GM12878 (cell line): Measurements from ENCODE around the gene HIF1AN. TPM values are rescaled to one million over a fixed set of nuclear protein-coding genes. Genes with fewer than 3 reads are reported as not detected.

Experiments
- ATAC-seq: fragments of 200-7000 bp; cut with Tn5 transposase; 3 replicates; pipeline ENCODE4 v1.9.1; 2020; ENCODE audit warnings: mild to moderate bottlenecking, moderate library complexity
- BruUV-seq: library from RNA; stranded (reverse); fragments of 400-500 nt; replicated peaks from 2 replicates; lab custom pipeline; 2021; lab: Mats Ljungman, UMichigan
- CTCF ChIA-PET: fragments of 300-600 bp; sonication (Branson Sonifier 250); formaldehyde crosslinking; extraction: SDS; loops from one replicate; lab custom pipeline; 2021; ENCODE audit warnings: inconsistent platforms; lab: Yijun Ruan, JAX
- POLR2A ChIA-PET: fragments of 350-600 bp; formaldehyde crosslinking; extraction: SDS; loops from one replicate; lab custom pipeline; 2021; ENCODE audit warnings: inconsistent platforms; lab: Charles Lee
- RAD21 ChIA-PET: fragments of 300-600 bp; sonication (Branson Sonifier 250); formaldehyde crosslinking; loops from one replicate; lab custom pipeline; 2023; ENCODE audit warnings: antibody characterized with exemption; ENCODE audit not compliant: unreplicated experiment; lab: Charles Lee
- SMC1A ChIA-PET: fragments of 300-600 bp; sonication (Branson Sonifier 250); formaldehyde crosslinking; loops from one replicate; lab custom pipeline; 2023; ENCODE audit not compliant: unreplicated experiment, uncharacterized antibody; lab: Charles Lee
- DNase-seq: peaks from one replicate; pipeline ENCODE4 v3.0.0-alpha.2; 2011; ENCODE audit warnings: low read depth, low spot score
- FAIRE-seq: peaks from 3 replicates; lab custom pipeline; 2011; peaks lifted over from hg19 to GRCh38; lab: Jason Lieb, UNC
- H2AFZ ChIP-seq: 2 replicates; pipeline ENCODE4 v1.6.0; 2011; ENCODE audit warnings: low read depth, low read length, control low read depth; ENCODE audit not compliant: control insufficient read depth
- H3K27ac ChIP-seq: 2 replicates; pipeline ENCODE4 v1.5.1; 2011; ENCODE audit warnings: control low read depth; ENCODE audit not compliant: control insufficient read depth, insufficient read depth
- H3K27me3 ChIP-seq, 2 experiments: replicated peaks in 1 of 2; 2 replicates each; pipeline versions ENCODE4 v1.6.0 to v1.6.1; 2011; ENCODE audit warnings: low read length in 1 of 2; ENCODE audit not compliant: control insufficient read depth in 2 of 2, insufficient read depth in 2 of 2
- H3K36me3 ChIP-seq, 2 experiments: 2 replicates each; pipeline ENCODE4 v1.5.1; 2011; ENCODE audit warnings: low read length in 1 of 2; ENCODE audit not compliant: control insufficient read depth in 2 of 2, insufficient read depth in 2 of 2
- H3K4me1 ChIP-seq: 2 replicates; pipeline ENCODE4 v1.6.1; 2011; ENCODE audit warnings: mild to moderate bottlenecking, low read length, moderate library complexity, mixed read lengths; ENCODE audit not compliant: control insufficient read depth, insufficient read depth
- H3K4me2 ChIP-seq: 2 replicates; pipeline ENCODE4 v1.6.0; 2011; ENCODE audit warnings: control low read depth; ENCODE audit not compliant: control insufficient read depth, insufficient read depth
- H3K4me3 ChIP-seq: fragments of 200-600 bp; sonication (generic); 2 replicates; pipeline ENCODE4 v1.5.1; 2016
- H3K79me2 ChIP-seq: 2 replicates; pipeline ENCODE4 v1.6.0; 2011; ENCODE audit warnings: low read length; ENCODE audit not compliant: control insufficient read depth, insufficient read depth
- H3K9ac ChIP-seq: 2 replicates; pipeline ENCODE4 v1.8.0; 2011; ENCODE audit warnings: low read length, control low read depth, mixed read lengths; ENCODE audit not compliant: control insufficient read depth, insufficient read depth
- H3K9me3 ChIP-seq: replicated peaks from 3 replicates; pipeline ENCODE4 v1.5.1; 2011; ENCODE audit warnings: mild to moderate bottlenecking, low read length; ENCODE audit not compliant: control insufficient read depth, insufficient read depth
- H4K20me1 ChIP-seq: 2 replicates; pipeline ENCODE4 v1.6.0; 2011; ENCODE audit not compliant: control insufficient read depth, insufficient read depth
- ASH2L ChIP-seq: fragments of 300-600, 200-600 bp; sonication (generic); IDR thresholded peaks from 2 replicates; pipeline ENCODE4 v1.6.1; 2017; ENCODE audit warnings: low read depth, mild to moderate bottlenecking, borderline replicate concordance
- BACH1 ChIP-seq: fragments of 450-650 bp; IDR thresholded peaks from 2 replicates; pipeline ENCODE4 v1.6.1; 2017; ENCODE audit warnings: mild to moderate bottlenecking, borderline replicate concordance
- BCL3 ChIP-seq: IDR thresholded peaks from 2 replicates; pipeline ENCODE4 v1.6.1; 2011; ENCODE audit warnings: borderline replicate concordance, low read depth, mild to moderate bottlenecking, moderate library complexity, low read length; ENCODE audit not compliant: insufficient read depth, poor library complexity, severe bottlenecking
- BMI1 ChIP-seq: fragments of 450-650 bp; IDR thresholded peaks from 2 replicates; pipeline ENCODE4 v1.6.1; 2016; ENCODE audit warnings: mild to moderate bottlenecking, moderate library complexity, borderline replicate concordance
- CBX3 ChIP-seq: fragments of 200-600 bp; sonication (generic); IDR thresholded peaks from 2 replicates; pipeline ENCODE4 v1.6.1; 2016; ENCODE audit warnings: low read depth, borderline replicate concordance
- CEBPB ChIP-seq, 2 experiments: fragments of 150-350 bp in 1 of 2; IDR thresholded peaks; 2 replicates each; pipeline ENCODE4 v1.6.1; 2012 to 2014; ENCODE audit warnings: low read depth in 2 of 2, low read length in 2 of 2, borderline replicate concordance in 1 of 2, inconsistent platforms in 1 of 2
- CUX1 ChIP-seq: IDR thresholded peaks from 2 replicates; pipeline ENCODE4 v1.6.1; 2012; ENCODE audit warnings: improper control_type of control experiment, low read depth, low read length; ENCODE audit not compliant: insufficient replicate concordance
- RAD51 ChIP-seq: fragments of 450-650 bp; IDR thresholded peaks from 2 replicates; pipeline ENCODE4 v1.6.1; 2016; ENCODE audit warnings: moderate library complexity, mild to moderate bottlenecking, inconsistent platforms
- SIX5 ChIP-seq: IDR thresholded peaks from 2 replicates; pipeline ENCODE4 v1.6.1; 2011; ENCODE audit warnings: mild to moderate bottlenecking, low read depth, low read length, moderate library complexity; ENCODE audit not compliant: severe bottlenecking
- SMC3 ChIP-seq: IDR thresholded peaks from 2 replicates; pipeline ENCODE4 v1.6.1; 2011; ENCODE audit warnings: low read length, improper control_type of control experiment, borderline replicate concordance
- WRNIP1 ChIP-seq: IDR thresholded peaks from 2 replicates; pipeline ENCODE4 v1.6.1; 2011; ENCODE audit warnings: low read depth, low read length, improper control_type of control experiment, borderline replicate concordance
- WGBS: methylation state at CpG from one replicate; pipeline ENCODE4 v1.1.6; 2016; ENCODE audit warnings: low lambda C conversion rate; ENCODE audit not compliant: insufficient replicate concordance, insufficient coverage; ENCODE audit errors: missing lambda C conversion rate; 5-methylcytosine and 5-hydroxymethylcytosine counted together
- in situ Hi-C: fragments of 300-500 bp; cut with MboI; formaldehyde crosslinking; loops from 9 replicates; pipeline ENCODE4 v1.14.3; 2018; ENCODE audit warnings: mixed read lengths
- intact Hi-C: fragments of 100-400 bp; cut with micrococcal nuclease; formaldehyde crosslinking; loops from one replicate; pipeline ENCODE4 v1.14.2; 2022; ENCODE audit not compliant: unreplicated experiment
- polyA plus RNA-seq, 11 experiments: library from polyadenylated mRNA; depleted of rRNA in 4 of 11; unstranded in 6 of 11; stranded (reverse) in 5 of 11; fragments of >200 nt; fragmentation: Nextera tagmentation in 4 of 11; fragmentation: Illumina TruSeq in 1 of 11; extraction: Ambion mirVana in 4 of 11; extraction: Trizol in 1 of 11; gene quantifications; 1 replicate in 1 of 11; 2 replicates in 10 of 11; pipeline versions ENCODE4 v1.2.1 to v1.2.3, GENCODE V29; 2011 to 2016; ENCODE audit warnings: inconsistent platforms in 2 of 11, missing spikeins in 2 of 11, low read depth in 1 of 11
- total RNA-seq, 4 experiments: library from RNA; depleted of rRNA in 3 of 4; stranded (reverse); fragments of >200 nt in 3 of 4; fragmentation: Illumina TruSeq in 1 of 4; extraction: Trizol in 1 of 4; gene quantifications; 2 replicates each; pipeline versions ENCODE4 v1.2.1 to v1.2.3, GENCODE V29; 2013 to 2021
- TF ChIP-seq, protein P1 (sequence below): fragments of 450-650 bp; IDR thresholded peaks from 2 replicates; pipeline ENCODE4 v1.6.1; 2014; ENCODE audit warnings: mild to moderate bottlenecking

Gene HIF1AN
- total and polyA plus RNA-seq, 10 of the 15 experiments (the other 5 are each of a cell fraction or from before 2014, with no cell fraction given) = 1.9 to 37.2 (median 15.2) TPM

- Histone ChIP-seq H3K9me3 (no peaks in the 10 kb centered on the region), H3K9ac (no peak overlapping the region), H3K4me2 (no peak overlapping the region), H3K27ac (no peak overlapping the region), H3K36me3 (no peaks in the 10 kb centered on the region), H3K27me3 (peaks cover 7% of the 10 kb centered on the region in 2 experiments; a peak in 3 of 4 replicates), H3K4me1 (no peaks in the 10 kb centered on the region), H4K20me1 (no peaks in the 10 kb centered on the region), H2AFZ (no peak overlapping the region), H3K79me2 (no peaks in the 10 kb centered on the region), H3K4me3 (no peak overlapping the region)
- intact Hi-C loops = no loop called here
- POLR2A ChIA-PET = no interaction called here
- RAD21 ChIA-PET = no interaction called here
- ATAC-seq (no peak), FAIRE-seq (no peak), DNase-seq (no peak)
- 16% methylated on average over 10 of the region's 11 CpGs for WGBS
- CTCF ChIA-PET = no interaction called here
- no TSS peak for BruUV-seq
- in situ Hi-C loops = no loop called here
- SMC1A ChIA-PET = no interaction called here
- TF ChIP-seq, protein P1, sequence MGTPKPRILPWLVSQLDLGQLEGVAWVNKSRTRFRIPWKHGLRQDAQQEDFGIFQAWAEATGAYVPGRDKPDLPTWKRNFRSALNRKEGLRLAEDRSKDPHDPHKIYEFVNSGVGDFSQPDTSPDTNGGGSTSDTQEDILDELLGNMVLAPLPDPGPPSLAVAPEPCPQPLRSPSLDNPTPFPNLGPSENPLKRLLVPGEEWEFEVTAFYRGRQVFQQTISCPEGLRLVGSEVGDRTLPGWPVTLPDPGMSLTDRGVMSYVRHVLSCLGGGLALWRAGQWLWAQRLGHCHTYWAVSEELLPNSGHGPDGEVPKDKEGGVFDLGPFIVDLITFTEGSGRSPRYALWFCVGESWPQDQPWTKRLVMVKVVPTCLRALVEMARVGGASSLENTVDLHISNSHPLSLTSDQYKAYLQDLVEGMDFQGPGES = no peak
- no peak for TF ChIP-seq WRNIP1
- TF ChIP-seq CEBPB (IDR thresholded peaks at IDR 0.05; ENCODE audit: borderline replicate concordance in 1 of 2, low read depth in 2 of 2, low read length in 2 of 2) = no peak
- TF ChIP-seq CBX3 = no peak
- no peak for TF ChIP-seq SMC3
- no peak for TF ChIP-seq BACH1
- TF ChIP-seq BCL3 = no peak
- TF ChIP-seq RAD51 = no peak
- TF ChIP-seq BMI1 = no peak
- TF ChIP-seq ASH2L = no peak
- TF ChIP-seq CUX1 = no peak
- TF ChIP-seq SIX5 = no peak
- TF ChIP-seq, all 136 proteins: peak for 0
These were observed 31.5 kb downstream of the HIF1AN start for GRCh38 chr10:100567249-100567648.
